OCI-LY7 (cell line): ENCODE results near the gene CMTM6. TPM values are rescaled to one million over a fixed set of nuclear protein-coding genes. Genes with fewer than 3 reads are reported as not detected.
A peak's percentile ranks its signal among the peaks of the same experiment; 100 is the strongest.
"Not testable (repeated sequence)": the region's sequence is repeated elsewhere in the genome, so short reads cannot be mapped to it uniquely, and the experiment has no call there.

Experiments used
- BruUV-seq: library from RNA; stranded (reverse); fragments of 400-500 nt; replicated peaks from 2 replicates; lab custom pipeline; 2021; lab: Mats Ljungman, UMichigan
- CTCF ChIA-PET: fragments of 300-600 bp; sonication (Branson Sonifier 250); formaldehyde crosslinking; loops from one replicate; lab custom pipeline; 2022; ENCODE audit warnings: antibody characterized with exemption; ENCODE audit not compliant: unreplicated experiment; lab: Charles Lee
- POLR2A ChIA-PET: fragments of 300-600 bp; sonication (Branson Sonifier 250); formaldehyde crosslinking; loops from one replicate; lab custom pipeline; 2022; ENCODE audit warnings: antibody characterized with exemption; lab: Charles Lee
- DNase-seq: peaks from one replicate; pipeline ENCODE4 v3.0.0-alpha.2; 2015; ENCODE audit warnings: low spot score
- H2AFZ ChIP-seq: fragments of 200-600 bp; sonication (generic), shearing (Covaris generic); 2 replicates; pipeline ENCODE4 v1.6.1; 2014; ENCODE audit warnings: mild to moderate bottlenecking, antibody characterized with exemption, low read length, moderate library complexity
- H3K27ac ChIP-seq: fragments of 200-600 bp; sonication (generic); 2 replicates; pipeline ENCODE4 v1.5.1; 2014; ENCODE audit warnings: mixed run types, low read depth, mild to moderate bottlenecking, moderate library complexity, low read length, inconsistent platforms; ENCODE audit not compliant: poor library complexity, severe bottlenecking
- H3K36me3 ChIP-seq: fragments of 200-600 bp; sonication (generic); 2 replicates; pipeline ENCODE4 v1.6.1; 2014; ENCODE audit warnings: mild to moderate bottlenecking, antibody characterized with exemption, low read length, moderate library complexity, mixed read lengths; ENCODE audit not compliant: insufficient read depth
- H3K4me1 ChIP-seq: fragments of 200-600 bp; sonication (generic); 2 replicates; pipeline ENCODE4 v1.5.1; 2014; ENCODE audit warnings: mild to moderate bottlenecking, low read length; ENCODE audit not compliant: insufficient read depth, poor library complexity, severe bottlenecking
- H3K4me2 ChIP-seq: fragments of 200-600 bp; sonication (generic); 2 replicates; pipeline ENCODE4 v1.6.1; 2014; ENCODE audit warnings: mild to moderate bottlenecking, low read length
- H3K4me3 ChIP-seq: fragments of 200-600 bp; sonication (generic); 2 replicates; pipeline ENCODE4 v1.5.1; 2014; ENCODE audit warnings: mild to moderate bottlenecking, low read depth, low read length; ENCODE audit not compliant: poor library complexity, severe bottlenecking
- H3K79me2 ChIP-seq: fragments of 200-600 bp; sonication (generic); 2 replicates; pipeline ENCODE4 v1.6.1; 2016; ENCODE audit warnings: low read depth, mild to moderate bottlenecking, low read length, moderate library complexity, mixed read lengths; ENCODE audit not compliant: insufficient read depth
- H3K9me2 ChIP-seq: fragments of 200-600 bp; sonication (generic); 2 replicates; pipeline ENCODE4 v1.6.1; 2016; ENCODE audit warnings: mild to moderate bottlenecking, low read length, mixed read lengths; ENCODE audit not compliant: insufficient read depth
- H3K9me3 ChIP-seq: fragments of 200-600 bp; sonication (generic); 2 replicates; pipeline ENCODE4 v1.6.1; 2014; ENCODE audit warnings: mild to moderate bottlenecking, mixed run types, low read length, mixed read lengths
- H4K20me1 ChIP-seq: fragments of 200-600 bp; sonication (generic); 2 replicates; pipeline ENCODE4 v1.6.1; 2014; ENCODE audit warnings: mild to moderate bottlenecking, antibody characterized with exemption, low read length, moderate library complexity, mixed read lengths; ENCODE audit not compliant: insufficient read depth
- EZH2phosphoT487 ChIP-seq: fragments of 200-600 bp; sonication (generic); IDR thresholded peaks from 2 replicates; pipeline ENCODE4 v1.6.1; 2018; ENCODE audit warnings: low read depth, borderline replicate concordance, mild to moderate bottlenecking, mixed run types, antibody characterized with exemption, low read length, moderate library complexity, mixed read lengths
- intact Hi-C: fragments of 100-400 bp; cut with micrococcal nuclease; formaldehyde crosslinking; loops from one replicate; pipeline ENCODE4 v1.10.0; 2022; ENCODE audit not compliant: unreplicated experiment
- total RNA-seq, 2 experiments: library from RNA; depleted of rRNA in 1 of 2; stranded (reverse); fragments of >200 nt in 1 of 2; shearing (Covaris generic) in 1 of 2; gene quantifications; 2 replicates each; pipeline ENCODE4 v1.2.3, GENCODE V29; 2014 to 2022
- TF ChIP-seq, protein P1 (sequence below): fragments of 200-600 bp; sonication (generic); conservative IDR thresholded peaks from 2 replicates; pipeline ENCODE4 v1.5.1; 2014; ENCODE audit warnings: mild to moderate bottlenecking, antibody characterized with exemption, low read length, moderate library complexity, mixed read lengths

CMTM6 gene
- total RNA-seq, 2 experiments from 2014 or later: 26.2 to 36.0 TPM

DNA sequence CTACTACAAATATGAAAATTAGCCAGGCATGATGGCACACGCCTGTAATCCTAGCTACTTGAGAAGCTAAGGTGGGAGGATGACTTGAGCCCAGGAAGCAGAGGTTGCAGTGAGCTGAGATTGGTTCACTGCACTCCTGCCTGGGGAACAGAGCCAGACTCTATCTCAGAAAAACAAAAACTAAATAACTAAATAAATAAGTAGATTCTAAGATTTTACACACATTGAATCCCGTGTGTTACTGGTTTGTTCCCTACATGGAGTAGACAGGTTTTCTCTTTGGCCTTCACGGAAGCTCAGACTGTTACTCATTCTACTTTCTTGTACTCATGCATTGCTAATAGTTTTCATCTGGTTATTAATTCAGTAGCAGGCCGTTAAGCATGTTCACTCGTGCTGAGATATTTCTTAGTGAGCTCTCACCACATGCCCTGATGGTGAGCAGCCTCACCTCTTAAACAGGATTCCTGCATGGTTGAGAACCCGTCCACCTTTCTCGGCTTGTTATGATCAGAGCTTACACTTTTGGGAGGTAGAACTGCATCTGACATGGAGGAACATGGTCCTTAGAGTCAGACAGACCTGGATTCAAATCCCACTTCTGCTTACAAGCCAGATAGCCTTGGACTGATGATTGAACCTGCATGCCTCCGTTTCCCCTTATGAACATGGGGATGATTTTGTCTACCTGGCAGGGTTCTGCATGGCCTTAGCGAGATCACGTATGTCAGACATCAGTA is 61.9 kb downstream of the CMTM6 start:
- TF ChIP-seq, protein P1, sequence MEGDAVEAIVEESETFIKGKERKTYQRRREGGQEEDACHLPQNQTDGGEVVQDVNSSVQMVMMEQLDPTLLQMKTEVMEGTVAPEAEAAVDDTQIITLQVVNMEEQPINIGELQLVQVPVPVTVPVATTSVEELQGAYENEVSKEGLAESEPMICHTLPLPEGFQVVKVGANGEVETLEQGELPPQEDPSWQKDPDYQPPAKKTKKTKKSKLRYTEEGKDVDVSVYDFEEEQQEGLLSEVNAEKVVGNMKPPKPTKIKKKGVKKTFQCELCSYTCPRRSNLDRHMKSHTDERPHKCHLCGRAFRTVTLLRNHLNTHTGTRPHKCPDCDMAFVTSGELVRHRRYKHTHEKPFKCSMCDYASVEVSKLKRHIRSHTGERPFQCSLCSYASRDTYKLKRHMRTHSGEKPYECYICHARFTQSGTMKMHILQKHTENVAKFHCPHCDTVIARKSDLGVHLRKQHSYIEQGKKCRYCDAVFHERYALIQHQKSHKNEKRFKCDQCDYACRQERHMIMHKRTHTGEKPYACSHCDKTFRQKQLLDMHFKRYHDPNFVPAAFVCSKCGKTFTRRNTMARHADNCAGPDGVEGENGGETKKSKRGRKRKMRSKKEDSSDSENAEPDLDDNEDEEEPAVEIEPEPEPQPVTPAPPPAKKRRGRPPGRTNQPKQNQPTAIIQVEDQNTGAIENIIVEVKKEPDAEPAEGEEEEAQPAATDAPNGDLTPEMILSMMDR: no peak
- no peak for TF ChIP-seq EZH2phosphoT487
- H4K20me1 ChIP-seq: no peaks in the 10 kb centered on the region
- no TSS peak for BruUV-seq
- CTCF ChIA-PET: interaction anchor here (0.7 to 1.4 kb wide), 4 partner anchors 10 to 32 kb away, joined by 3 to 4 read pairs (median 3); no protein-coding TSS in a partner anchor
- no peaks in the 10 kb centered on the region; the same call in 1 of the 2 replicates for H3K9me3 ChIP-seq
- H3K79me2 ChIP-seq: no peaks in the 10 kb centered on the region
- no peak overlapping the region for H3K4me3 ChIP-seq
- POLR2A ChIA-PET: interaction anchor here (0.6 to 10.0 kb wide), 10 partner anchors 10 to 695 kb away, joined by 3 to 101 read pairs (median 4); no protein-coding TSS in a partner anchor
- peak overlapping the region; percentile 75 for H3K27ac ChIP-seq
- H2AFZ ChIP-seq: peak overlapping the region; percentile 38; the same call in 1 of the 2 replicates
- H3K36me3 ChIP-seq: peaks cover 22% of the 10 kb centered on the region
- intact Hi-C loops: no loop called here
- H3K9me2 ChIP-seq: no peaks in the 10 kb centered on the region
- H3K4me1 ChIP-seq: peaks cover 65% of the 10 kb centered on the region
- peak; percentile 59 for DNase-seq
- peak overlapping the region; percentile 77 for H3K4me2 ChIP-seq

DNA sequence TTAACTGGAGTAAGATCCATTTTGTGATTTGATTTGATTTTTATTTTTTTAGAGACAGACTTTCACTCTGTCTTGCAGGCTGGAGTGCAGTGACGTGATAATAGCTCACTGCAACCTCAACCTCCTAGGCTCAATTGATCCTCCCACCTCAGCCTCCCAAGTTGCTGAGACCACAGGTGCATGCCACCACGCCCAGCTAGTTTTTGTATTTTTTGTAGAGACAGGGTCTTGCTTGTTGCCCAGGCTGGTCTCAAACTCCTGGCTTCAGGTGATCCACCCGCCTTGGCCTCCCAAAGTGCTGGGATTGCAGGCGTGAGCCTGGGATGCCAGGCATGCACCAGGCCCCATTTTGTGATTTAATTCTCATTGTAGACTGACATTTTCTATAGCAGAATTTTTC is 63.2 kb downstream of the CMTM6 start:
- not testable (repeated sequence) for H4K20me1 ChIP-seq, H3K9me2 ChIP-seq, H3K9me3 ChIP-seq, H3K79me2 ChIP-seq, DNase-seq, BruUV-seq
- H3K36me3 ChIP-seq: peaks cover 16% of the 10 kb centered on the region
- H2AFZ ChIP-seq: peak overlapping the region; percentile 39; the same call in 1 of the 2 replicates
- ChIA-PET CTCF (interaction anchor here (1.4 kb wide), 2 partner anchors 28 to 31 kb away, joined by 3 to 4 read pairs; no protein-coding TSS in a partner anchor), POLR2A (interaction anchor here (0.9 to 10.0 kb wide), 11 partner anchors 10 to 49 kb away, joined by 3 to 101 read pairs (median 6); no protein-coding TSS in a partner anchor)
- intact Hi-C loops: loop anchor here (1.0 to 10.0 kb wide), 5 partner anchors 16 to 1835 kb away; partner anchors contain the start of genes CMTM7, STT3B and TGFBR2
- H3K4me1 ChIP-seq: peaks cover 79% of the 10 kb centered on the region
- H3K27ac ChIP-seq: peak overlapping the region; percentile 75
- H3K4me2 ChIP-seq: peak overlapping the region; percentile 77
- H3K4me3 ChIP-seq: peak overlapping the region; percentile 35

DNA sequence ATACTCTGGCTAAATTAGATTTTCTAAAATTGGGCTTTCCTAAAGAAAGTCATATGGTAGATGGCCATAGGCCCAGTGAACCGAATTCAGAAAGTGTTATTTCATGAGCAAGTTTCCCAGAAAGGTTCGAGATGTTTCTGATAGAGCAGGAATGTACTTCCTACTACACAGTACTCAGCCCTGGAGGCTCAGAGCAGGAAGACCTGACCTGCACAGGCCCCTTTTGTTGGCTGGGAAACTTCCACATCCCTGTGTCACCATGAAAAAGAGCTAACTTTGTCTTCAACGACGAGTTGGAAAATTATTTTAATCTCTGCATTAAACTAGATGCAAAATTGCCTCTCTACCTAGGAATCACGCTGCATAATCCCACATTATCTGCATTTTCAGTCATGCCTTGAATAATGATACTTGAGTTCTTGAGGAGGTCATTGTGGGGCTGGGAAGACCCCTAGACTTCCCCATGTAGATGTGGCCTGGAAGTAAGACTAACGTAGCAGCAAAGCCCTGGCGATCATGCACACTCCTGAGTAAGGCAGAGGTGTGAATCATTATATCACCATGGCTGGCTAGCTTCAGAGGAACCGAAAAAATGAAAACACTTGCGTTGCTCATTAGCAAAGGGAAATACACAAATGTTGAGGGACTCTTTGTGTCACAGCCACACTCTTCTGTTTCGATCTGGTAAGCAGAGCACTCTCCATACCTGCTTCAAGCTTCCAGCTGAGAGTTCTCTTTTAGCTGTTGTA is 63.9 kb downstream of the CMTM6 start:
- no peaks in the 10 kb centered on the region for H3K9me3 ChIP-seq
- H3K79me2 ChIP-seq: no peaks in the 10 kb centered on the region
- H4K20me1 ChIP-seq: no peaks in the 10 kb centered on the region
- peak overlapping the region; percentile 35 for H3K4me3 ChIP-seq
- no TSS peak for BruUV-seq
- no peaks in the 10 kb centered on the region for H3K9me2 ChIP-seq
- DNase-seq: peak; percentile 86
- H3K27ac ChIP-seq: peak overlapping the region; percentile 75
- H3K4me1 ChIP-seq: peaks cover 85% of the 10 kb centered on the region
- ChIA-PET CTCF (interaction anchor here (1.2 to 1.4 kb wide), 5 partner anchors 14 to 38 kb away, joined by 3 to 4 read pairs (median 4); no protein-coding TSS in a partner anchor), POLR2A (interaction anchor here (0.7 to 10.0 kb wide), 16 partner anchors 10 to 484 kb away, joined by 3 to 101 read pairs (median 4); no protein-coding TSS in a partner anchor)
- intact Hi-C loops: loop anchor here (1.0 to 10.0 kb wide), 5 partner anchors 15 to 1834 kb away; partner anchors contain the start of genes CMTM7, STT3B and TGFBR2
- TF ChIP-seq, protein P1: no peak
- no peak for TF ChIP-seq EZH2phosphoT487
- peaks cover 12% of the 10 kb centered on the region for H3K36me3 ChIP-seq
- H3K4me2 ChIP-seq: peak overlapping the region; percentile 77
- H2AFZ ChIP-seq: peak overlapping the region; percentile 39; the same call in 1 of the 2 replicates
